Endothelial cell of umbilical vein (primary cell): ENCODE results near the gene USP2. TPM values are rescaled to one million over a fixed set of nuclear protein-coding genes. Genes with fewer than 3 reads are reported as not detected.

Experiments
- BruUV-seq: library from RNA; stranded (reverse); fragments of 400-500 nt; replicated peaks from 2 replicates; lab custom pipeline; 2021; lab: Mats Ljungman, UMichigan
- CTCF ChIA-PET: fragments of 300-600, 350-600 bp; sonication (Branson Sonifier 250); formaldehyde crosslinking; loops from one replicate; lab custom pipeline; 2021; ENCODE audit warnings: antibody characterized with exemption, inconsistent platforms; lab: Charles Lee
- POLR2A ChIA-PET: fragments of 300-600, 350-600 bp; sonication (Branson Sonifier 250); formaldehyde crosslinking; loops from one replicate; lab custom pipeline; 2021; ENCODE audit warnings: antibody characterized with exemption, inconsistent platforms; lab: Charles Lee
- DNase-seq: peaks from one replicate; pipeline ENCODE4 v3.0.0-alpha.2; 2011; ENCODE audit warnings: low read depth, low spot score
- FAIRE-seq: peaks from 2 replicates; lab custom pipeline; 2011; peaks lifted over from hg19 to GRCh38; lab: Jason Lieb, UNC
- H2AFZ ChIP-seq: 2 replicates; pipeline ENCODE4 v1.6.0; 2012; ENCODE audit warnings: low read depth, low read length, control low read depth, inconsistent platforms
- H3K27ac ChIP-seq: 2 replicates; pipeline ENCODE4 v1.5.1; 2011; ENCODE audit warnings: low read depth, mild to moderate bottlenecking, control low read depth, low read length, moderate library complexity; ENCODE audit not compliant: insufficient read depth
- H3K27me3 ChIP-seq, 2 experiments: 2 replicates each; pipeline versions ENCODE4 v1.6.0 to v1.6.1; 2011; ENCODE audit warnings: low read length in 2 of 2, mixed read lengths in 1 of 2; ENCODE audit not compliant: control insufficient read depth in 2 of 2, insufficient read depth in 2 of 2
- H3K36me3 ChIP-seq, 2 experiments: 2 replicates in 1 of 2; 3 replicates in 1 of 2; pipeline ENCODE4 v1.5.1; 2011; ENCODE audit warnings: low read length in 2 of 2, mild to moderate bottlenecking in 1 of 2, moderate library complexity in 1 of 2; ENCODE audit not compliant: control insufficient read depth in 2 of 2, insufficient read depth in 2 of 2; ENCODE audit errors: extremely low read depth in 1 of 2
- H3K4me1 ChIP-seq: 3 replicates; pipeline ENCODE4 v1.5.1; 2011; ENCODE audit warnings: mild to moderate bottlenecking, low read length; ENCODE audit not compliant: control insufficient read depth, insufficient read depth; ENCODE audit errors: extremely low read depth
- H3K4me2 ChIP-seq: 2 replicates; pipeline ENCODE4 v1.6.1; 2011; ENCODE audit warnings: low read length, control low read depth, mixed read lengths; ENCODE audit not compliant: insufficient read depth
- H3K4me3 ChIP-seq, 3 experiments: fragments of 200-600 bp in 1 of 3; sonication (generic), shearing (Covaris generic) in 1 of 3; replicated peaks in 1 of 3; 2 replicates each; pipeline ENCODE4 v1.5.1; 2011 to 2016; ENCODE audit warnings: control low read depth in 3 of 3, low read length in 3 of 3, mild to moderate bottlenecking in 2 of 3, inconsistent platforms in 1 of 3, low read depth in 1 of 3, moderate library complexity in 1 of 3; ENCODE audit not compliant: insufficient read depth in 1 of 3
- H3K79me2 ChIP-seq: 2 replicates; pipeline ENCODE4 v1.6.0; 2012; ENCODE audit warnings: low read length, inconsistent platforms; ENCODE audit not compliant: control insufficient read depth, insufficient read depth
- H3K9ac ChIP-seq: replicated peaks from 2 replicates; pipeline ENCODE3; 2011; ENCODE audit warnings: low read length, control low read depth; ENCODE audit not compliant: insufficient read depth; ENCODE audit errors: extremely low read depth
- H3K9me1 ChIP-seq: replicated peaks from 3 replicates; pipeline ENCODE4 v1.6.0; 2011; ENCODE audit warnings: mild to moderate bottlenecking, low read length; ENCODE audit not compliant: control insufficient read depth, insufficient read depth; ENCODE audit errors: extremely low read depth
- H3K9me3 ChIP-seq: replicated peaks from 2 replicates; pipeline ENCODE4 v1.5.1; 2012; ENCODE audit warnings: low read length, inconsistent platforms; ENCODE audit not compliant: control insufficient read depth, insufficient read depth
- H4K20me1 ChIP-seq: replicated peaks from 2 replicates; pipeline ENCODE3; 2011; ENCODE audit warnings: mild to moderate bottlenecking, low read length; ENCODE audit not compliant: control insufficient read depth, insufficient read depth; ENCODE audit errors: extremely low read depth
- EZH2 ChIP-seq: IDR thresholded peaks from 2 replicates; pipeline ENCODE4 v1.6.1; 2012; ENCODE audit warnings: borderline replicate concordance, low read depth, mild to moderate bottlenecking, moderate library complexity, low read length, inconsistent platforms; ENCODE audit not compliant: severe bottlenecking
- FOS ChIP-seq: IDR thresholded peaks from 2 replicates; pipeline ENCODE4 v1.6.1; 2011; ENCODE audit warnings: mild to moderate bottlenecking, low read length, moderate library complexity, borderline replicate concordance; ENCODE audit not compliant: insufficient read depth
- GATA2 ChIP-seq: IDR thresholded peaks from 2 replicates; pipeline ENCODE4 v1.7.0; 2011; ENCODE audit warnings: low read depth, mild to moderate bottlenecking, moderate library complexity, mixed read lengths, low read length; ENCODE audit not compliant: insufficient read length, insufficient read depth
- JUN ChIP-seq: IDR thresholded peaks from 2 replicates; pipeline ENCODE4 v1.6.1; 2011; ENCODE audit warnings: borderline replicate concordance, low read depth; ENCODE audit not compliant: insufficient read length, insufficient read depth
- MYC ChIP-seq: IDR thresholded peaks from one replicate; pipeline ENCODE4 v1.6.1; 2011; ENCODE audit warnings: mild to moderate bottlenecking, low read depth, low read length
- POLR2A ChIP-seq: IDR thresholded peaks from 2 replicates; pipeline ENCODE4 v1.6.1; 2012; ENCODE audit warnings: low read depth, mild to moderate bottlenecking, control low read depth, low read length
- POLR2AphosphoS5 ChIP-seq: IDR thresholded peaks from 2 replicates; pipeline ENCODE4 v1.6.1; 2012; ENCODE audit warnings: low read depth, mild to moderate bottlenecking, control low read depth, low read length, moderate library complexity; ENCODE audit not compliant: insufficient read depth
- dilution Hi-C: fragments of 300-500 bp; cut with MboI; formaldehyde crosslinking; loops from one replicate; pipeline ENCODE4 v1.15.0; 2019; ENCODE audit warnings: low sequenced_read_pairs; ENCODE audit not compliant: extremely low pct_ligation_motif_present
- intact Hi-C: fragments of 100-400 bp; cut with micrococcal nuclease; formaldehyde crosslinking; loops from one replicate; pipeline ENCODE4 v1.10.0; 2022
- polyA plus RNA-seq, 4 experiments: library from polyadenylated mRNA; depleted of rRNA in 3 of 4; stranded (reverse) in 3 of 4; unstranded in 1 of 4; fragments of >200 nt; gene quantifications; 2 replicates each; pipeline versions ENCODE4 v1.2.1 to v1.2.3, GENCODE V29; 2011 to 2012; ENCODE audit warnings: missing spikeins in 1 of 4
- total RNA-seq: library from RNA; stranded (reverse); gene quantifications from 2 replicates; pipeline ENCODE4 v1.2.3, GENCODE V29; 2021
- TF ChIP-seq, protein P1 (sequence below): IDR thresholded peaks from 2 replicates; pipeline ENCODE4 v1.6.1; 2011; ENCODE audit not compliant: insufficient read depth, insufficient read length
- TF ChIP-seq, protein P2 (sequence below), 2 donors: IDR thresholded peaks; 1 replicate in 1 of 2; 2 replicates in 1 of 2; pipeline ENCODE4 v1.5.1; 2011; ENCODE audit warnings: low read length in 2 of 2, mild to moderate bottlenecking in 2 of 2, moderate library complexity in 2 of 2, control low read depth in 1 of 2, inconsistent platforms in 1 of 2, low read depth in 1 of 2; ENCODE audit not compliant: insufficient read depth in 1 of 2; ENCODE audit errors: extremely low read depth in 1 of 2

The USP2 gene
- total and polyA plus RNA-seq, 2 donors (not counting 3 experiments of a cell fraction or from before 2014, with no cell fraction given) = 0.21 to 1.2 TPM

DNA sequence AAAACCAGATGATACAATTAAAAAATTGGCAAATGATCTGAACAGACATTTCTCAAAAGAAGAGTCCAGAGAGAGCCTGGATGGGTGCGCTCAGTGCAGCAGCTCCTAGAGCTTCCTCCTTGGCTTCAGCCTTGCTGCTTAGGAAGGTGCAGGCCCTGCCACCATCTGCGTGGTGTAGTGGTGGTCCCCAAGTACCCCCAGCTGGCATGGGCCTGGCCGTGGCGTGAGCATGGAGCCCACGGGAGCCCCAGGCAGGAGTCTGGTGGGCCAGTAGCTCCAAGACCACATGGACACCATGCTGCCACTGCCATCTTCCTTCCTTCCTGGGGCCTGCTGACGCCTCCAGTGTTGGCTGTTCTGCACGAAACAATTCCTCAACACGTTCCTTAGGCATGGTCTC lies 21.0 kb upstream of the USP2 start:
- Histone ChIP-seq H3K4me2 (no peak overlapping the region), H4K20me1 (no peaks in the 10 kb centered on the region), H3K4me3 (no peak overlapping the region), H2AFZ (no peak overlapping the region), H3K27ac (no peak overlapping the region), H3K36me3 (no peaks in the 10 kb centered on the region), H3K79me2 (no peaks in the 10 kb centered on the region), H3K9me3 (no peaks in the 10 kb centered on the region), H3K9me1 (no peaks in the 10 kb centered on the region), H3K9ac (no peak overlapping the region), H3K4me1 (no peaks in the 10 kb centered on the region), H3K27me3 (peaks cover 0 to 2% of the 10 kb centered on the region in 2 experiments)
- ChIA-PET CTCF (interaction anchor here (1.2 to 1.6 kb wide), 2 partner anchors 13 to 72 kb away, joined by 4 to 5 read pairs; no protein-coding TSS in a partner anchor), POLR2A (no interaction called here)
- intact Hi-C loops (no loop called here), dilution Hi-C loops (no loop called here)
- DNase-seq (no peak), FAIRE-seq (no peak)
- BruUV-seq = no TSS peak
- TF ChIP-seq, protein P1, sequence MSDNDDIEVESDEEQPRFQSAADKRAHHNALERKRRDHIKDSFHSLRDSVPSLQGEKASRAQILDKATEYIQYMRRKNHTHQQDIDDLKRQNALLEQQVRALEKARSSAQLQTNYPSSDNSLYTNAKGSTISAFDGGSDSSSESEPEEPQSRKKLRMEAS = no peak
- TF ChIP-seq EZH2 = no peak
- TF ChIP-seq, protein P2, sequence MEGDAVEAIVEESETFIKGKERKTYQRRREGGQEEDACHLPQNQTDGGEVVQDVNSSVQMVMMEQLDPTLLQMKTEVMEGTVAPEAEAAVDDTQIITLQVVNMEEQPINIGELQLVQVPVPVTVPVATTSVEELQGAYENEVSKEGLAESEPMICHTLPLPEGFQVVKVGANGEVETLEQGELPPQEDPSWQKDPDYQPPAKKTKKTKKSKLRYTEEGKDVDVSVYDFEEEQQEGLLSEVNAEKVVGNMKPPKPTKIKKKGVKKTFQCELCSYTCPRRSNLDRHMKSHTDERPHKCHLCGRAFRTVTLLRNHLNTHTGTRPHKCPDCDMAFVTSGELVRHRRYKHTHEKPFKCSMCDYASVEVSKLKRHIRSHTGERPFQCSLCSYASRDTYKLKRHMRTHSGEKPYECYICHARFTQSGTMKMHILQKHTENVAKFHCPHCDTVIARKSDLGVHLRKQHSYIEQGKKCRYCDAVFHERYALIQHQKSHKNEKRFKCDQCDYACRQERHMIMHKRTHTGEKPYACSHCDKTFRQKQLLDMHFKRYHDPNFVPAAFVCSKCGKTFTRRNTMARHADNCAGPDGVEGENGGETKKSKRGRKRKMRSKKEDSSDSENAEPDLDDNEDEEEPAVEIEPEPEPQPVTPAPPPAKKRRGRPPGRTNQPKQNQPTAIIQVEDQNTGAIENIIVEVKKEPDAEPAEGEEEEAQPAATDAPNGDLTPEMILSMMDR (IDR thresholded peaks at IDR 0.05; ENCODE audit: extremely low read depth in 1 of 2, insufficient read depth in 1 of 2, low read depth in 1 of 2, low read length in 2 of 2) = no peak
- no peak for TF ChIP-seq POLR2A
- TF ChIP-seq POLR2AphosphoS5 = no peak
- TF ChIP-seq MYC = no peak
- TF ChIP-seq JUN = no peak
- no peak for TF ChIP-seq FOS
- no peak for TF ChIP-seq GATA2
